Suprapubic skin (tissue), 4 donors: ENCODE results near the gene KCNB1. TPM values are rescaled to one million over a fixed set of nuclear protein-coding genes. Genes with fewer than 3 reads are reported as not detected.

Experiments used
- DNase-seq, 2 donors: peaks; one replicate each; pipeline ENCODE4 v3.0.0-alpha.2; 2019; ENCODE audit warnings: low spot score in 2 of 2
- H3K27ac ChIP-seq: fragments of 200-600 bp; sonication (generic); one replicate; pipeline ENCODE4 v1.5.1; 2019
- H3K27me3 ChIP-seq: fragments of 200-600 bp; sonication (generic); one replicate; pipeline ENCODE4 v1.5.1; 2019
- H3K36me3 ChIP-seq: fragments of 200-600 bp; sonication (generic); one replicate; pipeline ENCODE4 v1.5.1; 2019
- H3K4me1 ChIP-seq: fragments of 200-600 bp; sonication (generic); one replicate; pipeline ENCODE4 v1.5.1; 2019
- H3K4me3 ChIP-seq: fragments of 200-600 bp; sonication (generic); one replicate; pipeline ENCODE4 v1.5.1; 2019; ENCODE audit warnings: mild to moderate bottlenecking
- H3K9me3 ChIP-seq: fragments of 200-600 bp; sonication (generic); one replicate; pipeline ENCODE4 v1.5.1; 2019
- CTCF ChIP-seq, 2 donors: fragments of 200-600 bp in 1 of 2; fragments of 450-650 bp in 1 of 2; sonication (generic) in 1 of 2; IDR thresholded peaks; one replicate each; pipeline ENCODE4 v1.5.1; 2016 to 2019; ENCODE audit warnings: antibody characterized with exemption in 2 of 2, mild to moderate bottlenecking in 1 of 2, moderate library complexity in 1 of 2
- EP300 ChIP-seq: sonication (generic); formaldehyde crosslinking; IDR thresholded peaks from one replicate; pipeline ENCODE4 v1.6.1; 2017; ENCODE audit warnings: antibody characterized with exemption
- POLR2A ChIP-seq, 2 donors: fragments of 450-650 bp; IDR thresholded peaks; one replicate each; pipeline ENCODE4 v1.6.1; 2017; ENCODE audit warnings: antibody characterized with exemption in 2 of 2, mild to moderate bottlenecking in 2 of 2, moderate library complexity in 2 of 2
- POLR2AphosphoS5 ChIP-seq, 3 donors: sonication (generic); formaldehyde crosslinking; IDR thresholded peaks; one replicate each; pipeline ENCODE4 v1.6.1; 2017; ENCODE audit warnings: antibody characterized with exemption in 3 of 3
- WGBS: methylation state at CpG from one replicate; pipeline ENCODE4 v1.1.5; 2018; 5-methylcytosine and 5-hydroxymethylcytosine counted together
- total RNA-seq, 4 donors: library from RNA; depleted of rRNA; stranded (reverse); fragments of >200 nt; gene quantifications; one replicate each; pipeline ENCODE4 v1.1.0, GENCODE V29; 2016

KCNB1 gene
- total RNA-seq, 4 donors from 2014 or later = 0.91 to 4.0 (median 2.3) TPM

DNA sequence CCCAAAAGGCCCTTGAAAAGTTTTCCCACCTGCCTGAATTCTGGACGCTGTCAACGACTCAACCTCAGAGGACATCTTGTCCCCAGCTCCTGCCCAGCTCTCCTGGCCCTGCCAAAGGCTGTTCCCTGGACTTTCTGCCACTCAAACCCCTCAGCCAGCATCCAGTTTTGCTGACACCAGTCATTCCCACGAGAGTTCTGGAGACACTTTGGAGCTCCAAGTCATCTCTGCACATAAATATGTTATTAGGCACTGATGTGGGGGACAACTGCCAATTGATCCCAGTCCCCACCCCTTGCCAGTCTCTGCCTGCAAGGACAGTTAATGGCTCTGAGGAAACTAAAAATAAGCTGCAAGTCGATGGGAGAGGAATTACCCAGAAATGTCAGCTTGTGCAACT, 38.9 kb upstream of the KCNB1 start:
- Histone ChIP-seq H3K4me3 (no peak overlapping the region), H3K27ac (no peak overlapping the region), H3K27me3 (no peaks in the 10 kb centered on the region), H3K36me3 (no peaks in the 10 kb centered on the region), H3K9me3 (no peaks in the 10 kb centered on the region), H3K4me1 (no peaks in the 10 kb centered on the region)
- DNase-seq = no peak
- no peak for TF ChIP-seq CTCF (IDR thresholded peaks at IDR 0.05)
- 55% methylated on average over 4 of the region's 4 CpGs for WGBS

- Histone ChIP-seq H3K27ac (no peak overlapping the region), H3K4me3 (no peak overlapping the region), H3K36me3 (no peaks in the 10 kb centered on the region), H3K9me3 (no peaks in the 10 kb centered on the region), H3K4me1 (no peaks in the 10 kb centered on the region), H3K27me3 (no peaks in the 10 kb centered on the region)
- WGBS = 91% methylated on average over 5 of the region's 5 CpGs
- no peak for DNase-seq
- TF ChIP-seq EP300 (no peak), CTCF (IDR thresholded peaks at IDR 0.05) (no peak), POLR2A (IDR thresholded peaks at IDR 0.05) (no peak), POLR2AphosphoS5 (IDR thresholded peaks at IDR 0.05) (no peak)
Measured at GRCh38 chr20:49519777-49520359, 37.4 kb upstream of the KCNB1 start.

DNA sequence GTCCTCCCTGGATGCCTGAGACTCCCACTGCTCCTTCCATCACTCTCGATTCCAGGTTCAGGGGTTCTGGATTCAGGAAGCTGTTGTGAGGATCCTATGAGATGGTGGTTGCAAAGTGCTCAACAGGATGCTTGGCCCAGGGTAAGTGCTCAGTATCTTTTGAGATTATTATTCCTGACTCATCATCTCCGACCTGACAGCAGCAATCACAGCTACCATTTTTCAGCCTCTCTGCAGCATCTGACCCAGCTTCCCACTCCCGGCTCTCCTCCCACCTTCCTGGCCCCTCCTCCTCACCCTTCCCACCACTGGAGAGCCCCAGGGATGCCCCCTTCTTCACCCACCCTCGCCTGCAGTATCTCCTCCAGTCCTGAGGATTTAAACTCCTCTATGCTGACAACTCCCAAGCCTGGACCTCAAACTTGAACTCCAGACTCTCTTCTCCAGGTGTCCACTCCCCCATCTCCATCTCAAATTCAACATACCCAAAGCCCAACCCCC, 36.8 kb upstream of the KCNB1 start:
- Histone ChIP-seq H3K27me3 (peaks cover 1% of the 10 kb centered on the region), H3K4me3 (no peak overlapping the region), H3K36me3 (no peaks in the 10 kb centered on the region), H3K9me3 (no peaks in the 10 kb centered on the region), H3K27ac (no peak overlapping the region), H3K4me1 (no peaks in the 10 kb centered on the region)
- no peak for TF ChIP-seq POLR2A (IDR thresholded peaks at IDR 0.05)
- no peak for TF ChIP-seq POLR2AphosphoS5 (IDR thresholded peaks at IDR 0.05)
- no peak for TF ChIP-seq EP300
- TF ChIP-seq CTCF (IDR thresholded peaks at IDR 0.05) = no peak
- DNase-seq = no peak
- whole genome bisulfite sequencing = 67% methylated on average over 4 of the region's 4 CpGs

DNA sequence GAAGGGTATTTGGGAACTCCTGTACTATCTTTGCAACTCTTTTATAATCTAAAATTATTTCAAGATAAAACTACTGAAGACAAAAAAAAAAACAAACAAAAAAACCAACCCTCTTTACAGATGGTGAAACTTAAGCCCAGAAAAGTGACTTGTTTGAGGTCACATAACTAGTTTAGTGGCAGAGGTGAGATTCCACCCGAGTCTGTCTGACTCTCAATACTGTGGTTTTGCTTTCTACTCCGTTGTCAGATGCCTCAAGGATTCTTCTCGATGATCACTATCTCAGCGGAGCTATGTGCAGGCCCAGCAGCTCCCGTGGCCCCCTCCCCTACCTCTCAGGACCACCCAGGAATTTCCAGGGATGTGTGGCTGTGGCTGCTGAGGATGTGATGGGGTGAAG, 36.1 kb upstream of the KCNB1 start:
- Histone ChIP-seq H3K27ac (no peak overlapping the region), H3K4me3 (no peak overlapping the region), H3K9me3 (no peaks in the 10 kb centered on the region), H3K27me3 (peaks cover 8% of the 10 kb centered on the region), H3K4me1 (no peaks in the 10 kb centered on the region), H3K36me3 (no peaks in the 10 kb centered on the region)
- WGBS = 71% methylated on average over 5 of the region's 5 CpGs
- no peak for DNase-seq
- TF ChIP-seq CTCF (IDR thresholded peaks at IDR 0.05) = no peak
- no peak for TF ChIP-seq EP300

- H3K4me1 ChIP-seq = no peaks in the 10 kb centered on the region
- 85% methylated on average over 4 of the region's 4 CpGs for WGBS
- H3K36me3 ChIP-seq = no peaks in the 10 kb centered on the region
- TF ChIP-seq EP300 (no peak), POLR2A (IDR thresholded peaks at IDR 0.05) (no peak), CTCF (IDR thresholded peaks at IDR 0.05) (no peak), POLR2AphosphoS5 (IDR thresholded peaks at IDR 0.05) (no peak)
- no peak overlapping the region for H3K4me3 ChIP-seq
- H3K9me3 ChIP-seq = no peaks in the 10 kb centered on the region
- no peak overlapping the region for H3K27ac ChIP-seq
- peaks cover 16% of the 10 kb centered on the region for H3K27me3 ChIP-seq
- DNase-seq = no peak
Measured at GRCh38 chr20:49517805-49518100, 35.3 kb upstream of the KCNB1 start.
